Neutrophil (primary cell): Measurements from ENCODE around the gene HTD2.

Experiments used
- H3K27ac ChIP-seq: fragments of 200-600 bp; sonication (generic); 2 replicates; pipeline ENCODE4 v1.5.1; 2016; ENCODE audit warnings: mild to moderate bottlenecking, moderate library complexity
- H3K27me3 ChIP-seq: fragments of 200-600 bp; sonication (generic); 2 replicates; pipeline ENCODE4 v1.6.0; 2016; ENCODE audit warnings: mild to moderate bottlenecking
- H3K36me3 ChIP-seq: fragments of 200-600 bp; sonication (generic); 2 replicates; pipeline ENCODE4 v1.5.1; 2017
- H3K4me1 ChIP-seq, 2 experiments: fragments of 200-600 bp in 1 of 2; sonication (generic) in 1 of 2; 1 replicate in 1 of 2; 2 replicates in 1 of 2; pipeline versions ENCODE4 v1.5.1 to v1.6.1; 2013 to 2016; ENCODE audit warnings: low read depth in 1 of 2, low read length in 1 of 2, mild to moderate bottlenecking in 1 of 2, moderate library complexity in 1 of 2; ENCODE audit not compliant: control insufficient read depth in 1 of 2, insufficient read depth in 1 of 2
- H3K4me3 ChIP-seq, 2 experiments: fragments of 200-600 bp in 1 of 2; sonication (generic) in 1 of 2; 1 replicate in 1 of 2; 2 replicates in 1 of 2; pipeline ENCODE4 v1.5.1; 2013 to 2016; ENCODE audit warnings: low read depth in 1 of 2, low read length in 1 of 2, mild to moderate bottlenecking in 1 of 2, moderate library complexity in 1 of 2
- H3K9me3 ChIP-seq: fragments of 200-600 bp; sonication (generic); 2 replicates; pipeline ENCODE4 v1.5.1; 2016
- CTCF ChIP-seq: fragments of 200-600 bp; sonication (generic); IDR thresholded peaks from 2 replicates; pipeline ENCODE4 v1.5.1; 2016; ENCODE audit warnings: antibody characterized with exemption

The HTD2 gene

GRCh38 chr3:58369038-58369437 lies 62.7 kb downstream of the HTD2 start:
- H3K27me3 ChIP-seq = no peaks in the 10 kb centered on the region
- no peak overlapping the region for H3K4me3 ChIP-seq
- no peak for TF ChIP-seq CTCF
- peaks cover 4% of the 10 kb centered on the region for H3K36me3 ChIP-seq
- no peaks in the 10 kb centered on the region for H3K9me3 ChIP-seq
- peak overlapping the region; percentile 10 for H3K27ac ChIP-seq
- peaks cover 16 to 34% of the 10 kb centered on the region in 2 experiments for H3K4me1 ChIP-seq
